ENCODE data around the gene C10orf53. TPM values are rescaled to one million over a fixed set of nuclear protein-coding genes. Genes with fewer than 3 reads are reported as not detected.

C10orf53 gene, protein sequence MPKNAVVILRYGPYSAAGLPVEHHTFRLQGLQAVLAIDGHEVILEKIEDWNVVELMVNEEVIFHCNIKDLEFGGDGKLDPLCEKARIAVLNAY
- total RNA-seq, result not detected

DNA sequence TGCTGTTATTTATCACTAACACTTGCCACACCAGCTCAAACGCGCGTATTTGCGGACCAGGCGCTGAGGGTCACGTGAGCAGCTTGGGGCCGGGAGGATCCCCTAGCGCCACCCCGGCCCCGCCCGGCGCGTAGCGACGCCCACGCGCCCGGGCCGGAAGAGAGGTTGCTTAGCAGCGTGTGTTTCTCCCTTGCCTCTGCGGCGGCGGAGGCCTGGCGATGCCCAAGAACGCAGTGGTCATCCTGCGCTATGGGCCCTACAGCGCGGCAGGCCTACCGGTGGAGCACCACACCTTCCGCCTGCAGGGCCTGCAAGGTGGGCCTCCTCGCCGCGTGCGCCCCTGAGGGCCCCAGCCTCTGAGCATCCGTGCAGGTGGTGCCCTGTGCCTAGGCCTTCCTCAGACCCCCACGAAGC lies at the start of gene C10orf53:
Gene C10orf53, plus strand, starts transcription at position 172 of the 414 bp plus-strand sequence. Its CDS starts 47 bp downstream, at position 219.
- TF ChIP-seq, protein P1, sequence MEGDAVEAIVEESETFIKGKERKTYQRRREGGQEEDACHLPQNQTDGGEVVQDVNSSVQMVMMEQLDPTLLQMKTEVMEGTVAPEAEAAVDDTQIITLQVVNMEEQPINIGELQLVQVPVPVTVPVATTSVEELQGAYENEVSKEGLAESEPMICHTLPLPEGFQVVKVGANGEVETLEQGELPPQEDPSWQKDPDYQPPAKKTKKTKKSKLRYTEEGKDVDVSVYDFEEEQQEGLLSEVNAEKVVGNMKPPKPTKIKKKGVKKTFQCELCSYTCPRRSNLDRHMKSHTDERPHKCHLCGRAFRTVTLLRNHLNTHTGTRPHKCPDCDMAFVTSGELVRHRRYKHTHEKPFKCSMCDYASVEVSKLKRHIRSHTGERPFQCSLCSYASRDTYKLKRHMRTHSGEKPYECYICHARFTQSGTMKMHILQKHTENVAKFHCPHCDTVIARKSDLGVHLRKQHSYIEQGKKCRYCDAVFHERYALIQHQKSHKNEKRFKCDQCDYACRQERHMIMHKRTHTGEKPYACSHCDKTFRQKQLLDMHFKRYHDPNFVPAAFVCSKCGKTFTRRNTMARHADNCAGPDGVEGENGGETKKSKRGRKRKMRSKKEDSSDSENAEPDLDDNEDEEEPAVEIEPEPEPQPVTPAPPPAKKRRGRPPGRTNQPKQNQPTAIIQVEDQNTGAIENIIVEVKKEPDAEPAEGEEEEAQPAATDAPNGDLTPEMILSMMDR (IDR thresholded peaks at IDR 0.05), result no peak
- TF ChIP-seq POLR2A (IDR thresholded peaks at IDR 0.05), result no peak
- intact Hi-C loops (cut with DNase I; ENCODE audit: low total_unique reads), result no loop called here
- Histone ChIP-seq H3K27me3 (peaks cover 0 to 21% of the 10 kb centered on the region in 2 donors), H3K4me3 (no peak within 1 kb of the TSS), H3K36me3 (no peaks in the 10 kb centered on the region), H3K27ac (no peak within 1 kb of the TSS), H3K4me1 (no peaks in the 10 kb centered on the region), H3K9me3 (peaks cover 4 to 32% of the 10 kb centered on the region in 2 donors)
- no peak for DNase-seq (ENCODE audit: low spot score in 2 of 2)

DNA sequence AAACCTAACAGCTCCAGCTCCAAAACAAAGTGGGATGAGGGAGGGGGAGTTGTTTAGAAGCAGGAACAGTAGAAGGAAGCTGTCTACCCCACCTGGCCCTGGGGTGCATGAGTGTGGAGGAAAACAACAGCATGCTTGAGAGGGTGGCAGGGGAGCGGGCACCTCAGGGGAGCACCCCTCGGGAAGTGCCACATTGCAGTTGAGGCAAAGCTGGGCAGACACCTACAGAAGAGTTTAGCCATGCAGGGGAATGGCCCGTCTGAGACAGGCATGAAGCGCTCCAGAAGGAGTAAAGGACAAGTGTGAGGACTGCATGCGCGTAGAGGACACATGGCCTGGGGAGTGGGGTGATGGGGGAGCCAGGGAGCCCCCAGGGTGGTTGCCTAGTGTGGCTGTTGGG lies 47.5 kb upstream of the C10orf53 start:
- Histone ChIP-seq H3K4me1 (no peaks in the 10 kb centered on the region), H3K9me3 (no peaks in the 10 kb centered on the region), H3K27ac (no peak overlapping the region), H3K27me3 (peaks cover 0 to 13% of the 10 kb centered on the region in 2 donors), H3K36me3 (no peaks in the 10 kb centered on the region), H3K4me3 (no peak overlapping the region)
- DNase-seq (ENCODE audit: low spot score in 2 of 2), result peak in 1 of 2 donors; percentile 38
- intact Hi-C loops (cut with DNase I; ENCODE audit: low total_unique reads), result no loop called here
- TF ChIP-seq POLR2AphosphoS5 (IDR thresholded peaks at IDR 0.05) (no peak), POLR2A (IDR thresholded peaks at IDR 0.05) (no peak)
- TF ChIP-seq, protein P1 (IDR thresholded peaks at IDR 0.05), result no peak

DNA sequence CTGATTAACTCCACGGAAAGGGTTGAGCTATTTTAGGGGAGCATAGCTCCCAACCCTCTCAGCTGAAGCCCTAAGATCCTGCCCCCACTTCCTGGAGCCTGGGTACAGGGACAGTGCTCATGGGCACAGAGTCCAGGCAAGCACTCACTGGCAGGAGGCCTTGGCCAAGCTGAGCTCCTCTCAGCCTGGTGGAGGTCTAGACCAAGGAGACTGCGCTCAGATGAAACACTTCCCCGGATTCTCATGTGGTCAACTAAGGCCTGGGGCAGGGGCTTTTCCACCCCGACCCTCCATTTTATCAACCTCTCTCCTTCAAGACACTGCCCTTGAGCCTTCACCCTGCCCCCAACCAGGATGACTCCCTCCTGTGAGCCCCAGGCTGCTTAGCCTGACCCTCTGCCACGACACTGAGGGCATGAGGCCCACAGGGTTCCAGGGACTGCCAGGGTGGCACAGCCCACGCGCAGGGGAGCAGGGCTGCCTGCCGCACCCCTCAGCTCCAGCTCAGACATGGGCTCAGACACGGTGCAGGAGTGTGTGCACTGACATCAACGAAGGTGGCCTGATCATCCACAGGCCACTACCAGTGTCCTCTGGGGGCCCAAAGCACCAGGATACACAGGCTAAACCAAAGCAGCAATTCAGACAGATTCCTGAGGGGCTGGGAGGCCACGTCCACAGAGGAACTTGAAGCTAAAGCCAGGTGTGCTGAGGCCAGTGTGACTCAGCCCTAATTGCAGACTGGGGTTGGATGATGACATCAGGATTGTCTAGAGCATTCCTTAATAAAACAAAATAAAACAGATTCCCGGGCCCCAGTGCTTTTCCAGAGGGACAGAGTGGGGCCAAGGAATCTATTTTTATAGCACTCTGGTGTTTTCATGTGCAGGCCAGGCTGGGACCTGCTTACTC lies 46.8 kb upstream of the C10orf53 start:
- Histone ChIP-seq H3K4me3 (no peak overlapping the region), H3K27me3 (peaks cover 0 to 13% of the 10 kb centered on the region in 2 donors), H3K9me3 (no peaks in the 10 kb centered on the region), H3K36me3 (no peaks in the 10 kb centered on the region), H3K4me1 (no peaks in the 10 kb centered on the region), H3K27ac (no peak overlapping the region)
- TF ChIP-seq, protein P1 (IDR thresholded peaks at IDR 0.05), result no peak
- TF ChIP-seq POLR2A (IDR thresholded peaks at IDR 0.05), result no peak
- no peak for TF ChIP-seq POLR2AphosphoS5 (IDR thresholded peaks at IDR 0.05)
- intact Hi-C loops (cut with DNase I; ENCODE audit: low total_unique reads), result no loop called here
- DNase-seq (ENCODE audit: low spot score in 2 of 2), result peak in 1 of 2 donors; percentile 42

DNA sequence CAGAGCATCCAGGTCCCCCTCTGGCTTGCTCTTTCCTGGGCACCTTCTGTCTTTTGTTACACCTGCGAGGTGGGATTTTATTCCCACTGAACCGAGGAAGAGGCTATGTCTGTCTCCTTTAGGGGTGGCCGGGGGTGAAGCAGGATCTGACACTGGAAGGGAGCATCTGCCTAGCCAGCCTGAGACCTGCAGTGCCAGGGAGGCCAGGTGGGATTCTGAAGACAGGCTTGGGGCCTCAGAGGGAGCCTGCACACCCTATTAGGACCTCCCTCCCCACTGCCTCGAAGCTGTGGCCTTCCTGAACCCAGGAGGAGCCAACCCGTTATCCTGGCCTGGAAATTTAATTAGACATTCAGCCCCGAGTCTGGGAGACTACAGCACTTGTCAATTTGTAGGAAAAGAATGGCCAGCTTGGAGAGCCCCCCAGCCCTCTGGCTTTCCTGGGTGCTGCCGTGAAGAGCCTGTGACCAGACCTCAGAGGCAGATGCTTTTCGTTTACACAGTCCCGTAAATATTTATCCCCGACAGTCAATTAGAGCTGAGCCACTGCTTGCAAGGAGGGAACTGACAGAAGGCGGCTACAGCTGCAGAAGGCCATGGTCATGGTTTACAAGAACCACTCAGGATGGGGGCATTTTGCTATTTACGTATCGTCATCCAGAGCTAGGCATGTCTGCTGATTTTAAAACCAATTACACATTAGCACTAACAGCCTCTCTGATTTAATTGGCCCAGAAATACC lies 46.0 kb upstream of the C10orf53 start:
- H3K27me3 ChIP-seq, result peaks cover 0 to 13% of the 10 kb centered on the region in 2 donors
- peak in 1 of 2 donors; percentile 24 for DNase-seq (ENCODE audit: low spot score in 2 of 2)
- TF ChIP-seq, protein P1 (IDR thresholded peaks at IDR 0.05), result no peak
- no peak for TF ChIP-seq POLR2AphosphoS5 (IDR thresholded peaks at IDR 0.05)
- no peak overlapping the region for H3K4me3 ChIP-seq
- H3K9me3 ChIP-seq, result no peaks in the 10 kb centered on the region
- no peaks in the 10 kb centered on the region for H3K36me3 ChIP-seq
- no peak overlapping the region for H3K27ac ChIP-seq
- intact Hi-C loops (cut with DNase I; ENCODE audit: low total_unique reads), result no loop called here
- H3K4me1 ChIP-seq, result no peaks in the 10 kb centered on the region
